HEK293 (cell line): ENCODE results near the gene ANKRD40.

Experiments used
- ZEB2 ChIP-seq: fragments of 450-650 bp; formaldehyde crosslinking; IDR thresholded peaks from 2 replicates; pipeline ENCODE4 v1.5.1; 2016; ENCODE audit warnings: missing biosample characterization, missing genetic modification characterization
- ZNF626 ChIP-seq: fragments of 450-650 bp; sonication (Bioruptor Pico); formaldehyde crosslinking; IDR thresholded peaks from 2 replicates; pipeline ENCODE4 v1.5.1; 2018; ENCODE audit warnings: missing biosample characterization, missing genetic modification characterization, inconsistent platforms
- TF ChIP-seq, protein P1 (sequence below): fragments of 450-650 bp; formaldehyde crosslinking; IDR thresholded peaks from 2 replicates; pipeline ENCODE4 v1.5.1; 2016; ENCODE audit warnings: missing biosample characterization, missing genetic modification characterization

DNA sequence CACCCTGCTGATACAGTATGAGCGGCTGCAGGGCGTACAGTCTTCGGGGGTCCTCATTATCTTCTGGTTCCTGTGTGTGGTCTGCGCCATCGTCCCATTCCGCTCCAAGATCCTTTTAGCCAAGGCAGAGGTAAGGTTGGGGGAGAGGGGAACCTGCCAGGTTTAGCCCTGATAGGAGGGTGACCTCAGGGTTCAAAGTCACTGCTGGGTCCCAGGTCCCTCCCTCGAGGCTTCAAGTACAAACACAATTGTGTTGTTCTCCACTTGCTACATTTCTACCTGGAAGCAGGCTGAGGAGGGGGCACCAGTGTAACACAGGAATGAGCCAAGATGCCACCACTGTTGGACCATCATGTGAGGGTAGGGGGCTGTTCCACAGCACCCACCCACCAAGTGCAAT lies 50.7 kb downstream of the ANKRD40 start:
- TF ChIP-seq, protein P1, sequence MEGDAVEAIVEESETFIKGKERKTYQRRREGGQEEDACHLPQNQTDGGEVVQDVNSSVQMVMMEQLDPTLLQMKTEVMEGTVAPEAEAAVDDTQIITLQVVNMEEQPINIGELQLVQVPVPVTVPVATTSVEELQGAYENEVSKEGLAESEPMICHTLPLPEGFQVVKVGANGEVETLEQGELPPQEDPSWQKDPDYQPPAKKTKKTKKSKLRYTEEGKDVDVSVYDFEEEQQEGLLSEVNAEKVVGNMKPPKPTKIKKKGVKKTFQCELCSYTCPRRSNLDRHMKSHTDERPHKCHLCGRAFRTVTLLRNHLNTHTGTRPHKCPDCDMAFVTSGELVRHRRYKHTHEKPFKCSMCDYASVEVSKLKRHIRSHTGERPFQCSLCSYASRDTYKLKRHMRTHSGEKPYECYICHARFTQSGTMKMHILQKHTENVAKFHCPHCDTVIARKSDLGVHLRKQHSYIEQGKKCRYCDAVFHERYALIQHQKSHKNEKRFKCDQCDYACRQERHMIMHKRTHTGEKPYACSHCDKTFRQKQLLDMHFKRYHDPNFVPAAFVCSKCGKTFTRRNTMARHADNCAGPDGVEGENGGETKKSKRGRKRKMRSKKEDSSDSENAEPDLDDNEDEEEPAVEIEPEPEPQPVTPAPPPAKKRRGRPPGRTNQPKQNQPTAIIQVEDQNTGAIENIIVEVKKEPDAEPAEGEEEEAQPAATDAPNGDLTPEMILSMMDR (tag by site-specific recombination): no peak
- TF ChIP-seq ZNF626 (tag by site-specific recombination) (no peak), ZEB2 (tag by site-specific recombination) (no peak)
